ENCODE data around the gene DCP1B.

The DCP1B gene

DNA sequence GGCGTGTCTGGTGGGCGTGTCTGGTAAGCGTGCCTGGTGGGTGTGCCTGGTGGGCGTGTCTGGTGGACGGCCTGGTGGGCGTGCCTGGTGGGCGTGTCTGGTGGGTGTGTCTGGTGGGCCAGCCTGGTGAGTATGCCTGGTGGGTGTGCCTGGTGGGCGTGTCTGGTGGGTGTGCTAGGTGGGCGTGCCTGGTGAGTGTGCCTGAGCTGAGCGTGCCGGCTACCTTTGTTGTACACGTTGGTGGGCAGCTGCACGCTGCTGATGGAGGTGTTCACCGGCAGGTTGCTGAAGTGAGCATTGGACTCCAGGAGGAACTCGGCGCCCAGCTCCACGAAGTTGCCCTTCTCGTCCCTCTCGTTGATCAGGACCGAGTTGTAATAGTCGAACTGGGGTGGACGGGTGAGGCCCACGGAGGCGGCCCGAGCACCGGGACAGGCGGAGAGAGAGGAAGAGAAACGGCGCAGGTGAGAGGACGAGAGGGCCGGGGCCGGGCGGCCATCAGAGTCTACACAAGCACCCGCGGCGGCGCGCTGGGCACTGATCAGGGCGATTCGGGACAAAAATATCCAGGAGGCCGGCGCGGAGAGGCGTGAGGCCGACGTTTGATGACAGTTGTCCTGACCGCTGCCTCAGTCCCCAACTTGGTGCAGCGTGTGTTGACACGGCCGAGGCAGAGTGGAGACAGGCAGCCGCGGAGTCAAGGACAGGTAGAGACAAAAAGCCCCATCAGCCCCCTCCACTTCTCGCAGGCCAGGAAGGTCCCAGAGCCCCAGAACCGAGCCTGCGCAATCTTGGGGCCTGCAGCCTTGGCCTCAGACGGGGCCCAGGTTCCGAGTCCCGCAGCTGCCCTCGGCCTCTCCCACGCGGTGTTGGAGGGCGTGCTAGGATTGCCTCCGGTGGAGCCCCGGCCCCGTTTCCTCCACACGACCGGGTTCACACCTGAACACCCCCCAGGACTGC is 96.3 kb downstream of the DCP1B start:
- no peak for DNase-seq

- DNase-seq = no peak
Observed at GRCh38 chr12:1906579-1906978, 97.7 kb downstream of the DCP1B start.

- no peak for DNase-seq
Observed at GRCh38 chr12:1904875-1905274, 99.4 kb downstream of the DCP1B start.

DNA sequence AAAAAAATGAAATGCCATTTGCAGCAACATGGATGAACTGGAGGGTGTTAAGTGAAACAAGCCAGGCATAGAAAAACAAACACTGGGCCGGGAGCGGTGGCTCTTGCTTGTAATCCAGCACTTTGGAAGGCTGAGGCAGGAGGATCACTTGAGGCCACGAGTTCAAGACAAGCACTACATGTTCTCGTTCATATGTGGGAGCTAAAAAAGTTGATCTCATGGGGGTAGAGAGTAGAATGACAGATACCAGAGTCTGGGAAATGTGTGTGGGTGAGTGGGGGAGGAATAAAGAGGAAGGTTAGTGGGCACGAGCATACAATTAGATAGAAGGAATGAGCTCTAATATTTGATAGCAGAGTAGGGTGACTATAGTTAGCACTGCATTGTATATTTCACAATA is 107.3 kb downstream of the DCP1B start:
- DNase-seq = no peak

Measured in amygdala (tissue), 56 donors.